K562 (cell line): Measurements from ENCODE around the gene CREB3L2. TPM values are rescaled to one million over a fixed set of nuclear protein-coding genes. Genes with fewer than 3 reads are reported as not detected.

Experiments
- BCOR ChIP-seq: fragments of 450-650 bp; IDR thresholded peaks from 2 replicates; pipeline ENCODE4 v1.6.1; 2016
- CBFB ChIP-seq: sonication (generic); formaldehyde crosslinking; IDR thresholded peaks from 2 replicates; pipeline ENCODE4 v1.4.0; 2020; ENCODE audit warnings: mild to moderate bottlenecking, missing genetic modification reagents
- CBX2 ChIP-seq: fragments of 200-600 bp; sonication (generic); IDR thresholded peaks from one replicate; pipeline ENCODE4 v1.6.1; 2012; ENCODE audit warnings: mild to moderate bottlenecking, low read length, inconsistent platforms; ENCODE audit not compliant: insufficient read depth, poor library complexity, severe bottlenecking
- CSDE1 ChIP-seq, 2 experiments: fragments of 450-650 bp; IDR thresholded peaks; 2 replicates each; pipeline ENCODE4 v1.6.1; 2016; ENCODE audit warnings: mild to moderate bottlenecking in 1 of 2
- CXXC5 ChIP-seq: fragments of 250-450 bp; sonication (Bioruptor Pico); IDR thresholded peaks from 2 replicates; pipeline ENCODE4 v1.8.0; 2022; ENCODE audit warnings: inconsistent platforms, mild to moderate bottlenecking, moderate library complexity
- ERF ChIP-seq: fragments of 450-650 bp; formaldehyde crosslinking; IDR thresholded peaks from 2 replicates; pipeline ENCODE4 v1.4.0; 2020; ENCODE audit warnings: mild to moderate bottlenecking, mixed read lengths
- FOXJ2 ChIP-seq: fragments of 200-800 bp; sonication (Bioruptor generic); IDR thresholded peaks from 2 replicates; pipeline ENCODE4 v1.6.1; 2016; ENCODE audit warnings: missing genetic modification characterization, missing compliant biosample characterization
- GATA2 ChIP-seq: sonication (generic); formaldehyde crosslinking; IDR thresholded peaks from 2 replicates; pipeline ENCODE4 v1.4.0; 2020; ENCODE audit warnings: mild to moderate bottlenecking, missing genetic modification reagents
- HDAC1 ChIP-seq, 2 experiments: fragments of 450-650 bp; IDR thresholded peaks; 2 replicates each; pipeline ENCODE4 v1.6.1; 2016 to 2017; ENCODE audit warnings: inconsistent platforms in 1 of 2, mild to moderate bottlenecking in 1 of 2, moderate library complexity in 1 of 2
- HDAC3 ChIP-seq: fragments of 450-650 bp; IDR thresholded peaks from 2 replicates; pipeline ENCODE4 v1.6.1; 2018; ENCODE audit warnings: borderline replicate concordance, mild to moderate bottlenecking, moderate library complexity; ENCODE audit not compliant: partially characterized antibody
- HDAC8 ChIP-seq: fragments of 450-650 bp; IDR thresholded peaks from 2 replicates; pipeline ENCODE4 v1.6.1; 2016; ENCODE audit warnings: mild to moderate bottlenecking, missing genetic modification characterization, moderate library complexity, missing compliant biosample characterization
- KDM1A ChIP-seq, 2 experiments: fragments of 450-650 bp; IDR thresholded peaks; 2 replicates each; pipeline ENCODE4 v1.6.1; 2016; ENCODE audit warnings: mild to moderate bottlenecking in 2 of 2
- MAX ChIP-seq: sonication (generic); formaldehyde crosslinking; IDR thresholded peaks from 2 replicates; pipeline ENCODE4 v1.9.0; 2022; ENCODE audit warnings: mild to moderate bottlenecking, missing genetic modification reagents
- NR2F6 ChIP-seq: fragments of 450-650 bp; formaldehyde crosslinking; IDR thresholded peaks from 2 replicates; pipeline ENCODE4 v1.4.0; 2020; ENCODE audit warnings: mild to moderate bottlenecking
- POLR3G ChIP-seq: IDR thresholded peaks from 2 replicates; pipeline ENCODE4 v1.6.1; 2011; ENCODE audit not compliant: insufficient read length, insufficient replicate concordance; ENCODE audit errors: extremely low read depth
- SMAD1 ChIP-seq: fragments of 150-350 bp; IDR thresholded peaks from 2 replicates; pipeline ENCODE4 v1.6.1; 2014; ENCODE audit warnings: low read length, low read depth; ENCODE audit not compliant: partially characterized antibody
- SRSF3 ChIP-seq: fragments of 200-400 bp; formaldehyde crosslinking; IDR thresholded peaks from 2 replicates; pipeline ENCODE4 v1.6.1; 2016; ENCODE audit warnings: mild to moderate bottlenecking, low read length, moderate library complexity; ENCODE audit not compliant: insufficient read depth
- TAF15 ChIP-seq: fragments of 200-400 bp; formaldehyde crosslinking; IDR thresholded peaks from 2 replicates; pipeline ENCODE4 v1.6.1; 2017; ENCODE audit warnings: mild to moderate bottlenecking, low read depth, low read length, moderate library complexity
- TARDBP ChIP-seq: fragments of 450-650 bp; IDR thresholded peaks from 2 replicates; pipeline ENCODE4 v1.6.1; 2016
- THAP7 ChIP-seq: fragments of 250-450 bp; sonication (Bioruptor Pico); IDR thresholded peaks from 2 replicates; pipeline ENCODE4 v1.5.0; 2021
- ZBTB7A ChIP-seq: IDR thresholded peaks from 2 replicates; pipeline ENCODE4 v1.6.1; 2011; ENCODE audit warnings: low read depth, mild to moderate bottlenecking, low read length, moderate library complexity, borderline replicate concordance; ENCODE audit not compliant: control insufficient read depth
- ZNF134 ChIP-seq: fragments of 250-450 bp; sonication (Bioruptor Pico); conservative IDR thresholded peaks from 2 replicates; pipeline ENCODE4 v1.4.0; 2020
- ZNF143 ChIP-seq: sonication (generic); formaldehyde crosslinking; IDR thresholded peaks from 2 replicates; pipeline ENCODE4 v1.9.0; 2022; ENCODE audit warnings: mild to moderate bottlenecking, missing genetic modification reagents
- ZNF224 ChIP-seq: sonication (generic); formaldehyde crosslinking; IDR thresholded peaks from 2 replicates; pipeline ENCODE4 v1.8.0; 2022; ENCODE audit warnings: mild to moderate bottlenecking, missing genetic modification reagents
- ZNF316 ChIP-seq: fragments of 450-650 bp; IDR thresholded peaks from 2 replicates; pipeline ENCODE4 v1.6.1; 2016
- ZNF384 ChIP-seq: IDR thresholded peaks from 2 replicates; pipeline ENCODE4 v1.6.1; 2012; ENCODE audit warnings: low read depth, low read length, improper control_type of control experiment
- ZNF778 ChIP-seq: fragments of 450-650 bp; formaldehyde crosslinking; IDR thresholded peaks from 2 replicates; pipeline ENCODE4 v1.4.0; 2020; ENCODE audit warnings: mild to moderate bottlenecking, moderate library complexity
- ZNF830 ChIP-seq: fragments of 250-450 bp; sonication (Bioruptor Pico); IDR thresholded peaks from 2 replicates; pipeline ENCODE4 v1.5.0; 2021; ENCODE audit warnings: mild to moderate bottlenecking
- polyA plus RNA-seq, 8 experiments: library from polyadenylated mRNA; depleted of rRNA in 4 of 8; stranded (reverse) in 5 of 8; unstranded in 3 of 8; fragments of >200 nt; fragmentation: Nextera tagmentation in 2 of 8; fragmentation: Illumina TruSeq in 1 of 8; extraction: Ambion mirVana in 2 of 8; extraction: Trizol in 1 of 8; gene quantifications; 2 replicates each; pipeline versions ENCODE4 v1.2.1 to v1.2.3, GENCODE V29; 2011 to 2014; ENCODE audit warnings: inconsistent platforms in 1 of 8, missing spikeins in 1 of 8
- total RNA-seq, 7 experiments: library from RNA; depleted of rRNA in 6 of 7; stranded (reverse); fragments of >200 nt in 6 of 7; fragmentation: Illumina TruSeq in 2 of 7; extraction: Trizol in 2 of 7; gene quantifications; 2 replicates each; pipeline versions ENCODE4 v1.2.1 to v1.2.3, GENCODE V29; 2011 to 2021; ENCODE audit warnings: low replicate concordance in 1 of 7
- TF ChIP-seq, protein P1 (sequence below): sonication (generic); formaldehyde crosslinking; IDR thresholded peaks from 2 replicates; pipeline ENCODE4 v1.8.0; 2022; ENCODE audit warnings: mild to moderate bottlenecking, missing genetic modification reagents, borderline replicate concordance

The CREB3L2 gene
- total and polyA plus RNA-seq, 9 of the 15 experiments (the other 6 are each of a cell fraction or from before 2014, with no cell fraction given) = 7.1 to 45.6 (median 15.8) TPM

GRCh38 chr7:137953665-137954470 is 48.0 kb downstream of the CREB3L2 start (continued):
- peak; percentile 48 for TF ChIP-seq GATA2
- TF ChIP-seq SMAD1 = no peak
- 0 out of 4 replicates have a peak, but pooled peaks have one; percentile 24 to 44 for TF ChIP-seq KDM1A (IDR thresholded peaks at IDR 0.05)
- TF ChIP-seq MAX (CRISPR knock-in tag) = no peak
- TF ChIP-seq THAP7 = no peak
- peak; percentile 98 for TF ChIP-seq FOXJ2 (tag)
- no peak for TF ChIP-seq CSDE1 (IDR thresholded peaks at IDR 0.05)
- no peak for TF ChIP-seq ERF (CRISPR knock-in tag)
- no peak for TF ChIP-seq TARDBP
- TF ChIP-seq TAF15 = no peak
- no peak for TF ChIP-seq ZNF830
- no peak for TF ChIP-seq NR2F6
- TF ChIP-seq ZNF778 (CRISPR knock-in tag) = no peak
- TF ChIP-seq CBX2 = no peak
- no peak for TF ChIP-seq ZNF143 (CRISPR knock-in tag)
- peak; percentile 76; the same call in 1 of the 2 replicates for TF ChIP-seq ZBTB7A
- no peak for TF ChIP-seq CBFB (CRISPR knock-in tag)
- TF ChIP-seq HDAC8 (tag) = no peak
- TF ChIP-seq HDAC1 (IDR thresholded peaks at IDR 0.05) = peak in 1 of 2 experiments; percentile 40; a peak in 1 of 4 replicates
- no peak for TF ChIP-seq CXXC5 (CRISPR knock-in tag)
- no peak for TF ChIP-seq POLR3G
- no peak for TF ChIP-seq ZNF224 (CRISPR knock-in tag)
- TF ChIP-seq HDAC3 = no peak
- no peak for TF ChIP-seq ZNF134
- no peak for TF ChIP-seq BCOR
- TF ChIP-seq ZNF384 = peak; percentile 70
- TF ChIP-seq, protein P1, sequence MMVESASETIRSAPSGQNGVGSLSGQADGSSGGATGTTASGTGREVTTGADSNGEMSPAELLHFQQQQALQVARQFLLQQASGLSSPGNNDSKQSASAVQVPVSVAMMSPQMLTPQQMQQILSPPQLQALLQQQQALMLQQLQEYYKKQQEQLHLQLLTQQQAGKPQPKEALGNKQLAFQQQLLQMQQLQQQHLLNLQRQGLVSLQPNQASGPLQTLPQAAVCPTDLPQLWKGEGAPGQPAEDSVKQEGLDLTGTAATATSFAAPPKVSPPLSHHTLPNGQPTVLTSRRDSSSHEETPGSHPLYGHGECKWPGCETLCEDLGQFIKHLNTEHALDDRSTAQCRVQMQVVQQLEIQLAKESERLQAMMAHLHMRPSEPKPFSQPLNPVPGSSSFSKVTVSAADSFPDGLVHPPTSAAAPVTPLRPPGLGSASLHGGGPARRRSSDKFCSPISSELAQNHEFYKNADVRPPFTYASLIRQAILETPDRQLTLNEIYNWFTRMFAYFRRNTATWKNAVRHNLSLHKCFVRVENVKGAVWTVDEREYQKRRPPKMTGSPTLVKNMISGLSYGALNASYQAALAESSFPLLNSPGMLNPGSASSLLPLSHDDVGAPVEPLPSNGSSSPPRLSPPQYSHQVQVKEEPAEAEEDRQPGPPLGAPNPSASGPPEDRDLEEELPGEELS = no peak
- no peak for TF ChIP-seq ZNF316
- no peak for TF ChIP-seq SRSF3
